ENCODE data around the gene VENTX. TPM values are rescaled to one million over a fixed set of nuclear protein-coding genes. Genes with fewer than 3 reads are reported as not detected.
A peak's percentile ranks its signal among the peaks of the same experiment; 100 is the strongest.
"Not testable (repeated sequence)": the region's sequence is repeated elsewhere in the genome, so short reads cannot be mapped to it uniquely, and the experiment has no call there.

The VENTX gene
- polyA plus RNA-seq, 6 donors from 2014 or later: 0.12 to 0.23 (median 0.16) TPM; not detected in 1

DNA sequence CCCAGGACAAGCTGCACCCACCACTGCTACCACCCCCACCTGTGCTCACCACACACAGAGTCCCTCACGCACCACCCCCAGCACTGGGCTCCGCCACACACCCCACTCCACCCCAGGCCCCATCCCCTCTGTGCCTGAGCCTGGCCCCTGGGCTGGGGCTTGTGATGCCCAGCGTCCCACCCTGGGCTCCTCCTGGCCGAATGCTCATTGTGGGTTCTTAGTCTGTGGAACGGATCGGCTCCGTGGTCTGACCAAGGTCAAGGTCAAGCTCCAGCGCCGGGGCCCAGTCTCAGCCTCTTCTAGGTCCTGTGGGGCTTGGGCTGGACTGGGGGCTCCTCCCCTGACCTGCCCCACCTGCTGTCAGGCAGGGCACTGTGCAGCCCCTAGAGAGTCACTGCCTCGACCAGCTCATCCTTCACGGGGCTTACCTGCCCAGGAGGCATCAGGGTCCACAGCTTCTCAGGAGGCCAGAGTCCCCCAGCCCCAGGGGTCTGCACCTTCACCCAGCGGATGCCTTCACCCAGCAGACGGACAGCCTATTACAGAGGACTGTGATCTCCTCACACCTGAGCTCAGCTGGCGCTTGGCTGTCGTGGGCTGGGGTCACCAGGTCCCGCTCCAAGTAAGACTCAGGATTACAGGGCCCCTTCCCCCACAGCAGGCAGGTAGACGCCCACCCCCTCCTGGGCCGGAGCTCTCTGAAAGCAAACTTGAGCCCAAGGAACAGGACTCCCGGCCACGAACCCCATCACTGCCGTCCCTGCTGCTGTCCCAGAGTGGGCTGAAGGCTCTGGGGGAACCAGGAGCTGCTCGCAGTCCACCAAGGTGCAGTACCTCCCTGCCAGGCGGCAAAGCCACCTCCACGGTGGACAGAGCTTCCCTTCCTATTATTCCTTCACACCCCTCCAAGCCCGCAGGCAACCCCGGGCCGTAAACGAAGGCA, 22.9 kb upstream of the VENTX start:
- no peaks in the 10 kb centered on the region for H3K36me3 Mint-ChIP-seq
- peaks cover 0 to 6% (median 0%) of the 10 kb centered on the region in 3 donors for H3K4me1 Mint-ChIP-seq
- H3K27me3 Mint-ChIP-seq: peaks cover 6 to 38% (median 20%) of the 10 kb centered on the region in 3 donors
- H3K27ac Mint-ChIP-seq: no peak overlapping the region
- H3K9me3 Mint-ChIP-seq: peaks cover 0 to 2% (median 0%) of the 10 kb centered on the region in 7 donors
- no peak for DNase-seq
- no peak overlapping the region for H3K4me3 Mint-ChIP-seq
- no peak for ATAC-seq (ENCODE audit: low read depth in 2 of 2)

DNA sequence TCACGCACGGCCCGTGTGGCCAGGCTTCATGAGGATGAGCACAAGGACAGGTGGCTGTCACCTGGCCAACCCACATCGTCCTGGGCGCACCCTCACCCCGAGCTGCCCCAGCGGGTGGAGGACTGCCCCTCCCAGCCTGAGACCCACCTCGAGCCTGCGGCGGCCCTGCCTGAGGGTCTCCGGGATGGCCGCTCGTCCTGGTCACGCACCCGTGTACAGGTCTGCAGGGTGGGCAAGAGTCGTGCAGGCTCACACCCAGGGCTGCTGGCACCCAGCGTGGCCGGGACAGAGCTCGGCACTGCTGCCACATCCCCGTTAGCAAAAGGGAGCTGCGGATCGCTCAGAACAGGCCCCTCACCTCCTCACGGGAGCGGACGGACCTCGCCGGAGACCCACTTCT, 22.1 kb upstream of the VENTX start:
- DNase-seq (no peak), ATAC-seq (ENCODE audit: low read depth in 2 of 2) (no peak)
- H3K27me3 Mint-ChIP-seq: peaks cover 6 to 35% (median 20%) of the 10 kb centered on the region in 3 donors
- peaks cover 0 to 1% (median 0%) of the 10 kb centered on the region in 7 donors for H3K9me3 Mint-ChIP-seq
- no peak overlapping the region for H3K4me3 Mint-ChIP-seq
- H3K4me1 Mint-ChIP-seq: peaks cover 0 to 4% (median 0%) of the 10 kb centered on the region in 3 donors
- no peak overlapping the region for H3K27ac Mint-ChIP-seq
- H3K36me3 Mint-ChIP-seq: no peaks in the 10 kb centered on the region

DNA sequence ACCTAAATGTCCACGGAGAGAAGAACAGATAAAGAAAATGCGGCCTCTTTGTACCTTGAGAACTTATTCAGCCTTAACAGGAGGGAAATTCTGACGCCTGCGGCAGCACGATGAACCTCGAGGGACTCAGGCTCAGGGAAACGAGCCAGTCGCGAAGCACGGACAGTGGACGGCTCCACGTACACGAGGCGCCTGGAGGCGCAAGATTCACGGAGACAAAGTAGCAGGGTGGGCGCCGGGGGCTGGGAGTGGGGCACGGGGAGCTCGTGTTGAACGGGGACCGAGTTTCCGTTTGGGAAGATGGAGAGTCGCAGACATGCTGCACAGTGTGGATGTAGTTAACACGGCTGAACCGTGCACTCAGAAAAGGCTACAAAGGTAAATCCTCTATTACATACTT, 20.9 kb upstream of the VENTX start:
- no peak overlapping the region for H3K4me3 Mint-ChIP-seq
- H3K9me3 Mint-ChIP-seq: peaks cover 0 to 1% (median 0%) of the 10 kb centered on the region in 7 donors
- H3K27ac Mint-ChIP-seq: peak overlapping the region in 1 of 6 donors; percentile 20
- ATAC-seq (ENCODE audit: low read depth in 2 of 2) (no peak), DNase-seq (no peak)
- no peaks in the 10 kb centered on the region for H3K36me3 Mint-ChIP-seq
- H3K4me1 Mint-ChIP-seq: peaks cover 0 to 3% (median 0%) of the 10 kb centered on the region in 3 donors
- H3K27me3 Mint-ChIP-seq: peaks cover 10 to 41% (median 26%) of the 10 kb centered on the region in 3 donors

DNA sequence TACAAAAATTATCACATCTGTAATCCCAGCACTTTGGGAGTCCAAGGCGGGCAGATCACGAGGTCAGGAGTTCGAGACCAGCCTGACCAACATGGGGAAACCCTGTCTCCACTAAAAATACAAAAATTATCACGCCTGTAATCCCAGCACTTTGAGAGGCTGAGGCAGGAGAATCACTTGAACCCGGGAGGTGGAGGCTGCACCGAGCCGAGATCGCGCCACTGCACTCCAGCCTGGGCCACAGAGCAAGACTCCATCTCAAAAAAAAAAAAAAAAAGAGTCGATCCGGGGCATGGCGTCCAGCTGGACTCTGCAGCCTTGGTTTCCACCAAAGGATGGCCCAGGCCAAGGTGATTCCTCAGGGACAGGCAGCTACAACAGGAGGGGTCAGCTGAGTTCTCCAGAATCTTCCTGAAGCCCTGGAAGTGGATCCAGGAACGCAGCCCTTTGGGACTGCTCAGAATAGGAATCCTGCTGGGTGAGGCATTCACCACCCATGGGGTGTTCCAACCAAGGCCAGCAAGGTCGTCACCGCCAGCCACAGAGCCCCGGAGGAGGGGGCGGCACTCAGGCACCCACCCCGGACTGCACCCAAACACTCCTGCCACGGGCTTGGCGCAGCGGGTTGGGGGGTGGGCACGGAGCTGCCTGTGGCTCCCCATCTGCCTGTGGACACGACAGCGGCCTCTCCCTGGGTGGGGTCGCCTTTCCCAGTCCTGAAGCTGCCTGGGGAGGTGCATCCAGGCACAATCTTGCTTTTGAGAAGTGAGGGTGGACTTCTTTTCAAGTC, 19.7 kb upstream of the VENTX start:
- Mint-ChIP-seq H3K27me3 (peaks cover 10 to 36% (median 19%) of the 10 kb centered on the region in 3 donors), H3K4me1 (no peaks in the 10 kb centered on the region), H3K27ac (no peak overlapping the region), H3K4me3 (peak overlapping the region in 1 of 8 donors; percentile 50), H3K9me3 (no peaks in the 10 kb centered on the region), H3K36me3 (no peaks in the 10 kb centered on the region)
- DNase-seq: no peak
- no peak for ATAC-seq (ENCODE audit: low read depth in 2 of 2)

DNA sequence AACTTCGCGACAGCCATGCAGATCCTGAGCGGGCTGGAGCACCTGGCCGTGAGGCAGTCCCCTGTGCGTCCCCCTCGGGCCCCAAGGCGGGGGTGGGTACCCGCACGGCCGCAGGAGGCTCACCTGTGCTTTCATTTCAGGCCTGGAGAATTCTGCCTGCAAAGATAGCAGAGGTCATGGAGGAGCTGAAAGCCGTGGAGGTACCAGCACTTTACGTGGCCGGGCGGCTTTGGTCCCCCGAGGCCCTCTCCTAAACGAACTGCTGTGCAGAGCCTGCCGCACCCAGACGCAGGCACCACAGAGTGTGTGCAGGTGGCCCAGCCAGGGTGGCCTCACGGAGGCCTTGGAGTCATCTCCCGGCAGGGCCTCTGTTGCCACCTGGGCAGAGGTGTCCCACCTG, 18.8 kb upstream of the VENTX start:
- Mint-ChIP-seq H3K36me3 (no peaks in the 10 kb centered on the region), H3K4me1 (no peaks in the 10 kb centered on the region), H3K4me3 (no peak overlapping the region), H3K27me3 (peaks cover 10 to 39% (median 19%) of the 10 kb centered on the region in 3 donors), H3K9me3 (no peaks in the 10 kb centered on the region), H3K27ac (no peak overlapping the region)
- ATAC-seq (ENCODE audit: low read depth in 2 of 2) (no peak), DNase-seq (no peak)

DNA sequence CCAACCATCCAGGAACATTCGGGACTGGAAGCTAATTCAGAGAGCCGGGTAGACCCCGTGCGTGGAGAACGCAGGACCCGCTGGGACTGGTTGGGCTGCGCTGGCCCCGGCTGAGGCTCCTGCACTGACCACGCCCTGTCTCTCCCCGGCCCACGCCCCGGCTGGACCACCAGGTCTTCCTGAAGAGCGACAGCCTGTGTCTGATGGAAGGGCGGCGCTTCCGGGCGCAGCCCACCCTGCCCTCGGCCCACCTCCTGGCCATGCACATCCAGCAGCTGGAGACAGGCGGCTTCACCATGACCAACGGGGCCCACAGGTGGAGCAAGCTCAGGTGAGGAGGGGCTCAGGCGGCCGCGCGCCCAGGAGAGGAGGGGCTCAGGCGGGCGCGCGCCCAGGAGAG, 17.9 kb upstream of the VENTX start:
- H3K4me3 Mint-ChIP-seq: no peak overlapping the region
- ATAC-seq (ENCODE audit: low read depth in 2 of 2) (no peak), DNase-seq (no peak)
- no peak overlapping the region for H3K27ac Mint-ChIP-seq
- H3K36me3 Mint-ChIP-seq: no peaks in the 10 kb centered on the region
- H3K4me1 Mint-ChIP-seq: no peaks in the 10 kb centered on the region
- peaks cover 13 to 47% (median 19%) of the 10 kb centered on the region in 3 donors for H3K27me3 Mint-ChIP-seq
- no peaks in the 10 kb centered on the region for H3K9me3 Mint-ChIP-seq

DNA sequence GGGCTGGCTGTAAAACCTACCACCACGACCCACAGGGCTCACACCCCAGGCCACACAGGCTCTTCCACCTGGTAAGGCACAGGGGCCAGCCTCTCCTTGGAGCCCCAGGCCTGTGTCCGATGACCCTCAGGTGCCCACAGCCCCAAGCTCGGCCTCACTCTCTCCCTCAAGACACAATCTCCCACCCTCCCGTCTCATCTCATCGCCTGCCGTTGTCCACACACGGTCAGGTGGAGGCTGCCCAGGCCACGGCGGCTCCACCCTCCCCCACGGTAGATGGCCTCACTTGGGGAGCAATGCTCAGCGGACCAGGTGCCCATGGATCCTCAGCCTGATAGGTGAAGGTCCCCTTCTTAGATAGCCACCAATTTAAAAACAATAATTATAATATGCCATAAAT, 16.3 kb upstream of the VENTX start:
- Mint-ChIP-seq H3K9me3 (no peaks in the 10 kb centered on the region), H3K36me3 (no peaks in the 10 kb centered on the region), H3K4me3 (peak overlapping the region in 2 of 8 donors; percentile 52 to 69), H3K4me1 (peaks cover 3 to 8% (median 7%) of the 10 kb centered on the region in 3 donors), H3K27ac (no peak overlapping the region), H3K27me3 (peaks cover 12 to 45% (median 13%) of the 10 kb centered on the region in 3 donors)
- DNase-seq: no peak
- ATAC-seq (ENCODE audit: low read depth in 2 of 2): no peak

DNA sequence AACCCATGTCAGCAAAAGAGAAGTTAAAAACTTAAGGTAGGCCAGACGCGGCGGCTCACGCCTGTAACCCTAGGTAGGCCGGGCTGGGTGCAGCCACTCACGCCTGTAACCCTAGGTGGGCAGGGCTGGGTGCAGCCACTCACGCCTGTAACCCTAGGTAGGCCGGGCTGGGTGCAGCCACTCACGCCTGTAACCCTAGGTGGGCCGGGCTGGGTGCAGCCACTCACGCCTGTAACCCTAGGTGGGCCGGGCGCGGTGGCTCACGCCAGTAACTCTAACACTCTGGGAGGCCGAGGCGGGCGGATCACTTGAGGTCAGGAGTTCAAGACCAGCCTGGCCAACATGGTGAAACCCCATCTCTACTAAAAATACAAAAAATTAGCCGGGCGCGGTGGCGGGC, 15.9 kb upstream of the VENTX start:
- Mint-ChIP-seq H3K4me1 (peaks cover 3 to 11% (median 11%) of the 10 kb centered on the region in 3 donors), H3K4me3 (peak overlapping the region in 1 of 8 donors; percentile 75), H3K27me3 (peaks cover 11 to 46% (median 12%) of the 10 kb centered on the region in 3 donors)
- H3K36me3 Mint-ChIP-seq; DNase-seq; H3K9me3 Mint-ChIP-seq; ATAC-seq (ENCODE audit: low read depth in 2 of 2); H3K27ac Mint-ChIP-seq: not testable (repeated sequence)

DNA sequence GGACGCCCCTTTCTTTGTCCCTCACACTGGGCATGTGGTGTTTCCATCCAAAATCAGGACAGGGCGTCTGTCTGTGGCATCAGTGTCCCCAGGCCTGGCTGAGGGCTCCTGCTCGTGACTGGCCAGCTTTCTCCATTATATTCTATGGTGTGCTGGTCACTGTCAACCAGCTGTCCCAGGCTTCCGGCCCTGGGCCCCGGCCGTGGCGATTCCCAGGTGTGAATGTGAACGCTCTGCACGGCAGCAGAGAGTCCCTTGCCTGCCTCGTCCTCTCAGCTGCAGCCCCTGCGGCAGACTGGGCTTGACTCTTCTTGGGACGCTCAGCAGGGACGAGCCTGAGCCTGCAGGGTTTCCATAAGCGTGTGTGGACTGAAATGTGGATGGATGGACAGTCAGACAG, 13.6 kb upstream of the VENTX start:
- Mint-ChIP-seq H3K4me3 (no peak overlapping the region), H3K9me3 (no peaks in the 10 kb centered on the region), H3K27ac (no peak overlapping the region), H3K27me3 (peaks cover 14 to 60% (median 22%) of the 10 kb centered on the region in 3 donors), H3K36me3 (no peaks in the 10 kb centered on the region), H3K4me1 (peaks cover 5 to 13% (median 13%) of the 10 kb centered on the region in 3 donors)
- ATAC-seq (ENCODE audit: low read depth in 2 of 2): no peak
- no peak for DNase-seq

DNA sequence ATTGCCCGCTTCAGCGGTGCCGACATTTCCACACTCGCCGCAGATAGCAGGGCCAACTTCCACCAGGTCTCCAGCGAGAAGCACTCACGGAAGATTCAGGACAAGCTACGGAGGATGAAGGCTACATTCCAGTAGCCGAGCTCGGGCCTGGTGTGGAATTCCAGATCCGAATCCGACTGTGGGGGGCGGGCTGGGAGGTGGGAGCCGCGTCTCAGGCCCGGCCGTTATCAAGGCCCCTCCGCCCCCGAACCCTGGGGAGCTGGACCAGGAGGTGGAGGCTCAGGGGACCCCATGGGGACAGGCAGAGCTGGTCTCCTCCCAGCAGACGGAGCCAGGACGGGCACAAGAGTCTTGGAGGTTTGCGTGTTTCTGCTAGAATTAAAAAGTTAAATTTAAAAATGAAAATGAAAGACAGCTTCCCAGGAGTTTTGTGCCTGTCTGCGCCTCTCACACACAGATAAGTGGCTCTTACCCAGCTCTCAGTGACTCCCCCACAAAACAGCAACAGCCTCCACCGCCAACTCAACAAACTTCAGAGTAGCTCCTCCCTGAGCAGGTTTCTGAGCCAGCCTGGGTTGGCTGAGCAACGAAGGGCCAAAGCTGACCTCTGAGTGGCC, 12.8 kb upstream of the VENTX start:
- DNase-seq (no peak), ATAC-seq (ENCODE audit: low read depth in 2 of 2) (no peak)
- Mint-ChIP-seq H3K27ac (no peak overlapping the region), H3K36me3 (no peaks in the 10 kb centered on the region), H3K4me3 (no peak overlapping the region), H3K4me1 (peaks cover 10 to 19% (median 19%) of the 10 kb centered on the region in 3 donors), H3K27me3 (peaks cover 18 to 66% (median 28%) of the 10 kb centered on the region in 3 donors), H3K9me3 (no peaks in the 10 kb centered on the region)

DNA sequence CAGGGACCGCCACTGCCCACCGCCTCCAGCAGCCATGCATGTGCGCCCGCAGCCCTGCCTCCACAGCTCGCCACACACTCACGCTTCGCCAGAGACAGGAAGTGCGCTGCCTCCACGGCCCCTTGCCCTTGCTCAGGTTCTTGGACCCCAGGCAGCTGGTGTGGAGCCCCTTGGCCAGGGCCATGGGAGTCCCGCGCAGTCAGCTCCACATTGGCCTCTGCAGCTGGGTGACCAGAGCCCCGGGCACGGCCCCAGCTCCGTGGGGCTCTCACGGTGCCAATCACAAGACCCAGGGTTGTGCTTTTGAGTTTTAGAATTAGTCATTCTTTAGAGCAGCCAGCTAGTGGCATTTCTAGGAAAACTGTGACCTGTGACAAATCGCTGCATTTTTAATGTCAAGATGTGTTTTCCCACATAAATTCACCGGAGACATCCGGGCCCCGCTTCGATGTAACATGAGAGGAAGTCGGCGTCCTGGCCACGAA, 11.9 kb upstream of the VENTX start:
- Mint-ChIP-seq H3K4me3 (no peak overlapping the region), H3K27me3 (peaks cover 18 to 64% (median 26%) of the 10 kb centered on the region in 3 donors), H3K4me1 (peaks cover 13 to 19% (median 19%) of the 10 kb centered on the region in 3 donors), H3K9me3 (no peaks in the 10 kb centered on the region), H3K36me3 (no peaks in the 10 kb centered on the region), H3K27ac (no peak overlapping the region)
- ATAC-seq (ENCODE audit: low read depth in 2 of 2) (no peak), DNase-seq (no peak)

DNA sequence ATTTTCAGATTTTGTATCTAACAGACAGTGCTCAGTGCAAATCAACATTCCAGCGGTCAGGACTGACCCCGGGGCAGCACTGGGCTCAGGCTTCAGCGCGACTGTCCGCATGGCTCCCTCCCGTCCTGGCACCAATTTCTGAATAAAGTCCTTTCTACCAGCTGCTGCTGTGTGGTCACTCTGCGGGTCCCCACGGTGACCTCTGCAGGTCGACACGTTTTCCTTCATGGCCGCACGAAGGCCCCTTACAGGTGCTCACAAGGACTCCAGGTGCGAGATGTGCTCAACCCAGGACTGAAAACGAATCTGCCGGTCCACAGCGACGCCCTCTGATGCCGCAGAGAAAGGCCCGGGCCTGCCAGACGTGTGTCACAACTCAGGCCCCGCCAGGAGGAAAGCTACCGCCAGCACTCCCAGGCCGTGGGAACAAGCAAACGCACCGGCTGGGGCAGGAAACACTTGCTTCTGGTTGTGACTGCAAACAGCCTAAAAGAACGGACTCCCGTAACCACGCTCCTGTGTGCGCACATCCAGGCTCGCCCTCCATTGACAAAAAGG, 11.3 kb upstream of the VENTX start:
- DNase-seq: no peak
- peak overlapping the region in 1 of 8 donors; percentile 8 for H3K4me3 Mint-ChIP-seq
- H3K9me3 Mint-ChIP-seq: no peaks in the 10 kb centered on the region
- H3K27me3 Mint-ChIP-seq: peaks cover 17 to 63% (median 23%) of the 10 kb centered on the region in 3 donors
- peaks cover 16 to 22% (median 19%) of the 10 kb centered on the region in 3 donors for H3K4me1 Mint-ChIP-seq
- ATAC-seq (ENCODE audit: low read depth in 2 of 2): no peak
- H3K36me3 Mint-ChIP-seq: no peaks in the 10 kb centered on the region
- peak overlapping the region in 2 of 6 donors; percentile 19 to 47 for H3K27ac Mint-ChIP-seq

DNA sequence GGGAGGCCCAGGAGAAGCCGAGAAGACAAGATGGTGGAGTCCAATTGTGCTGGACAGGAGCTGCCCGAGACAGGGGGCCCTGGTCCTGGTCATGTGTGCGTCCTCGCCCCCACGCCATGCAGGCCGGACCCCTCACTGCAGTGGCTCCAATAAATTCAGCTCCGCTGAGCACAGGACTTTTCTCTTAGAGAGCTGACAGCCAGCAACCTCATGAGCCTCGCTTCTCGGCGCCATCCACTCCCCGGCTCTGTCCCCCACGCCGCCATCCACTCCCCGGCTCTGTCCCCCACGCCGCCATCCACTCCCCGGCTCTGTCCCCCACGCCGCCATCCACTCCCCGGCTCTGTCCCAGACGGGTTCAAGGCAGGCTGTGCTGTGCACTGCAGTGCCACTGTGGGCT, 10.4 kb upstream of the VENTX start:
- H3K4me3 Mint-ChIP-seq: peak overlapping the region in 1 of 8 donors; percentile 10
- peaks cover 19 to 23% (median 23%) of the 10 kb centered on the region in 3 donors for H3K4me1 Mint-ChIP-seq
- no peaks in the 10 kb centered on the region for H3K36me3 Mint-ChIP-seq
- H3K27ac Mint-ChIP-seq: no peak overlapping the region
- H3K27me3 Mint-ChIP-seq: peaks cover 15 to 67% (median 28%) of the 10 kb centered on the region in 3 donors
- DNase-seq (no peak), ATAC-seq (ENCODE audit: low read depth in 2 of 2) (no peak)
- H3K9me3 Mint-ChIP-seq: no peaks in the 10 kb centered on the region

Measured in naive B cell (primary cell).